Prostate gland (tissue), 2 donors: ENCODE results near the gene CTBP1.

Experiments used
- CTCF ChIP-seq, 4 experiments: fragments of 200-600 bp in 2 of 4; fragments of 450-650 bp in 2 of 4; sonication (generic) in 2 of 4; IDR thresholded peaks; 1 replicate in 3 of 4; 2 replicates in 1 of 4; pipeline ENCODE4 v1.5.1; 2016 to 2019; ENCODE audit warnings: antibody characterized with exemption in 4 of 4, mild to moderate bottlenecking in 2 of 4, moderate library complexity in 2 of 4
- POLR2A ChIP-seq: fragments of 450-650 bp; IDR thresholded peaks from one replicate; pipeline ENCODE4 v1.6.1; 2016; ENCODE audit warnings: antibody characterized with exemption, mild to moderate bottlenecking
- POLR2AphosphoS5 ChIP-seq: sonication (generic); formaldehyde crosslinking; IDR thresholded peaks from one replicate; pipeline ENCODE4 v1.6.1; 2017; ENCODE audit warnings: antibody characterized with exemption

GRCh38 chr4:1241466-1241935 lies 7.4 kb downstream of the CTBP1 start:
- TF ChIP-seq CTCF (IDR thresholded peaks at IDR 0.05) (no peak), POLR2A (no peak), POLR2AphosphoS5 (no peak)
